GF-D8 (cell line): ENCODE measurements around the gene RNF145.
"Not testable (repeated sequence)": the region's sequence is repeated elsewhere in the genome, so short reads cannot be mapped to it uniquely, and the experiment has no call there.

Source experiments
- DNase-seq: peaks from one replicate; lab custom pipeline; 2025; lab: John Stamatoyannopoulos, UW

RNF145 gene

DNA sequence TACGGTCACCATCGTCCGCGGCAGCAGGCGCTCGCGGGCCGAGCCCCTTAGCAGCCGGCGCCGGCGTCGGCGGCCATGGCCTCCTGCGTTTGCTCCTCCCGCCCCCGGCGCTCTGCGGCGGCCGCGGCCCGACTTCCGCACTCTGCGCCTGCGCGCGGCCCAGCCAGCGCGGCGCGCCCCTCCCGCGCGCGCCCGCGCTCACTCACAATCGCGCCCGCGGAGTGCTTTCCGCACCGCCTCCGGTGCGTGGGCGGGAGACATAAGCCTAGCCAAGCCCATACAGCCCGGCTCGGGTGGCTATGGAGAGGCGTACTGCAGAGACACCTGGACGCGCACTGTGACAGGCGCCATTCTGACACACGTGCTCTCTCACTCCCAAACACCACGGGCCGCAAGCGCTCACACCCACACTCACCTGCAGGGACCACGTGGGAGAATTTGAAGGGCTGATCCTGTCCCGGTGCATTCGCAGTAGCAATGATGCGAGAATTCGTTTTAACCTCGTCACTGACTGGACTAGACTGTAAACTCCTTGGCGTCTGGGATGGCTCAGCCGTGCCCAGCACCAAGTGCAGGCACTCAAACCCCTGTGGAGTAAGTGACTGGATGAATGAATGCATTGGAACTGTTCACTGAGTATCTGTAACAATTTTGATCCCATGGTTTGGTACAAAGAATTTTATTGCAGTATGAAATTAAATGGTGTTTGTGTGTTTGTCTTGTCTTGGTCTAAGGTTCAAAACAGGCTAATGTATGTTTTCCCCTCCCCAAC lies at the start of gene RNF145:
Gene RNF145 (minus strand): TSS at position 116 of the 772 bp plus-strand sequence. CDS start 5,936 bp downstream, outside the sequence.
- peak; percentile 28 for DNase-seq

DNA sequence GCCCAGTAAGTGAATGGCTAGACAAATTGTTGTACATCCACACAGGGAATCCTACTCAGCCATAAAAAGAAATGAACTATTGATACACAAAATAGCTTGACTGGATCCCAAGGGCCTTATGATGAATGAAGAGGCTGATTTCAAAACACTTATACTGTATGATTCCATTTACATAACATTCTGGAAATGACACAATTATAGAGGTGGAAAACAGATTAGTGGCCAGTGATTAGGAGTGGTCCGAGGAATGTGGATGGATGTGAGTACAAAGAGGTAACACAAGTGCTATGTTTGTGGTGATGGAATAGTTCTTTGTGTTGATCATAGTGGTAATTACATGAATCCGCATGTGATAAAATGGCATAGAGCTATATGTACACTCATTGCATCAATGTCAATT lies 49.0 kb upstream of the RNF145 start:
- DNase-seq, result no peak

GRCh38 chr5:159257629-159258283 lies 48.4 kb upstream of the RNF145 start:
- DNase-seq, result no peak

DNA sequence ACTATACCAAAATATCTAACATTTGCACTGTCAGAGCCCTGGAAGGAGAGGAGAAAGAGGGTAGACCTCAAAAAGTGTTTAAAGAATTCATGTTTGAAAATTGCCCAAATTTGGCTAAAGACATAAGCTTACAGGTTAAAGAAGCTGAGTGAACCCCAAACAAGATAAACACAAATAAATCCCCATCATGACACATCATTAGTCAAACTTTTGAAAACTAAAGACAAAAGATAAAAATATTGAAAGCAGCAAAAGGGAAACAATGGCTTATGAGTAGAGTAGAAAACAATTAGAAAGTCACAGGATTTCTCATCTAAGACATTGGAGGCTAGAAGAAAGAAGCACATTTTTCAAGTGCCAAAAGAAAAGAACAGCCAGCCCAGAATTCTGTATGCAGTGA lies 47.7 kb upstream of the RNF145 start:
- no peak for DNase-seq

DNA sequence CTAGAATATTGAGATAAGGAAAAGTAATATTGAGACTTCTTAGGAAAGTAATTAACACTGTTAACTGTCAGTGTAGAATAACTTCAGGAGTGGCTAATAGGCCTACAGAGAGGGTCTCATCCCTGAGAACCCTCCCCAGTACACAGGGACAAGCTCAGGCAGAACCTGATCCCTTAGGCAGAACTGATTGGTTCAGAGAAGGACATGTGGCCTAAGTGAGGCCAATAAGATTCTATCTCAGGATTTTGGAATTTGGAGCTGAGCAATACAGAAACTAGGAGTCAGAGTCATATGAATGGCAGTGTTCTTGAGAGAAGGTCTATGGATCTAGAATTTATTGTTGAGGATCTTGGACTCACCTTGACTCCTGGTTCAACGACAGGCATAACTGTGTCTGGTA lies 42.8 kb upstream of the RNF145 start:
- no peak for DNase-seq

GRCh38 chr5:159249158-159249557 lies 39.8 kb upstream of the RNF145 start:
- DNase-seq, result no peak

GRCh38 chr5:159244890-159245289 lies 35.5 kb upstream of the RNF145 start:
- DNase-seq, result no peak

DNA sequence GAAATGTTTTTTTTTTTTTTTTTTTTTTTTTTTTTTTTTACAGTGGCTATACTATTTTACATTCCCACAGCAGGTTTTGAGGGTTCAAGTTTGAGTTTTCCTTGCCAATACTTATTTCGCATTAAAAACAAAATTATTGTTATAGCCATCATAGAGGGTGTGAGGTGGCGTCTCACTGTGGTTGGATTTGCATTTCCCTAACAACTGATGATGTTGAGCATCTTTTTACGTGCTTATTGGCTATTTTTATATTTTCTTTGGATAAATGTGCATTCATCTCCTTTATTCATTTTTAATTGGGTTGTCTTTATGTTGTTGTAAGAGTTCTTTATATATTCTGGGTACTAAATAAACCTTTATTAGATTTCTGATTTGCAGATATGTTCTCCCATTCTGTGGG lies 34.8 kb upstream of the RNF145 start:
- no peak for DNase-seq

- DNase-seq, result no peak
Observed at GRCh38 chr5:159243385-159243784, 34.0 kb upstream of the RNF145 start.

- DNase-seq, result no peak
Observed at GRCh38 chr5:159242656-159243055, 33.3 kb upstream of the RNF145 start.

- DNase-seq, result no peak
Observed at GRCh38 chr5:159241946-159242552, 32.7 kb upstream of the RNF145 start.

DNA sequence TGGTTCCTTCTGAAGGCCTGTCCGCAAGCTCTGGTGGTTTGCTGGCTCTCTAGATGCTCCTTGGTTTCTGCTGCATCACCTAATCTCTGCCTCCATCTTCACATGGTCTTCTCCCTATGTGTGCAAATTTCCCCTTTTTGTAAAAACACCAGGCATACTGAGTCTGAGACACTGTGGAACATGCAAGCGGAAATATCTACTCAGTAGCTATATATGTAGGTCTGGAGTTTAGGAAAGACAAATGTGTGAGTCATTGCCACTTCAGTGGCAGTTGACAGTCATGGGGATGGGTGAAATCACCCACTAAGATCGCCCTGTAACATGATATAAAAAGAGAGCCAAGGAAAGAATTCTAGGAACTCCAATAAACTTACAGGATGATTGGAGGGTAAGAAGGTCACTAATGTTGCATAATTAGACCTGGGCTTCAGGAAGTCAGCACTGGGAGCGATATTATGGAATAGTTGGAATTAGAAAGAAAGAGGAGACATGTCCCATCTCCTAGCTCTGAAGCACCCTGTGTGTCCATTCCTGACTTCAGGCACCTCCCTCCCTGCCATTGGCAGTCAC lies 31.0 kb upstream of the RNF145 start:
- DNase-seq, result peak; percentile 16

- not testable (repeated sequence) for DNase-seq
Observed at GRCh38 chr5:159235871-159236520, 26.6 kb upstream of the RNF145 start.

- DNase-seq, result no peak
Observed at GRCh38 chr5:159231167-159231566, 21.8 kb upstream of the RNF145 start.

GRCh38 chr5:159230657-159231056 lies 21.3 kb upstream of the RNF145 start:
- DNase-seq, result no peak

DNA sequence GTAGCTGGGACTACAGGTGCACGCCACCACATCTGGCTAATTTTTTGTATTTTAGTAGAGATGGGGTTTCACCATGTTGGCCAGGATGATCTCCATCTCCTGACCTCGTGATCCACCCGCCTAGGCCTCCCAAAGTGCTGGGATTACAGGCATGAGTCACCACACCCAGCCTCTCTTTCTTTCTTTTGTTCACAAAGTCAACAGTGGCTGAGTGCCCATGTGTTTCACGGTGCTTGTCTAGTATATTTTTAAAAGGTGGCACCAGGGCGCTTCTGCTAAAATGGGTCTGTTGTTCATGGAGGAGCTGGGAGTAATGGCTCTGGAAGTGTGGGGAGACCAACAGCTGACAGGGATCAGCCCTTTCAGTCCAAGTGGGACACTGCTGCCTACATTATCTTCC lies 18.7 kb upstream of the RNF145 start:
- not testable (repeated sequence) for DNase-seq

GRCh38 chr5:159227452-159227851 lies 18.1 kb upstream of the RNF145 start:
- DNase-seq, result no peak

DNA sequence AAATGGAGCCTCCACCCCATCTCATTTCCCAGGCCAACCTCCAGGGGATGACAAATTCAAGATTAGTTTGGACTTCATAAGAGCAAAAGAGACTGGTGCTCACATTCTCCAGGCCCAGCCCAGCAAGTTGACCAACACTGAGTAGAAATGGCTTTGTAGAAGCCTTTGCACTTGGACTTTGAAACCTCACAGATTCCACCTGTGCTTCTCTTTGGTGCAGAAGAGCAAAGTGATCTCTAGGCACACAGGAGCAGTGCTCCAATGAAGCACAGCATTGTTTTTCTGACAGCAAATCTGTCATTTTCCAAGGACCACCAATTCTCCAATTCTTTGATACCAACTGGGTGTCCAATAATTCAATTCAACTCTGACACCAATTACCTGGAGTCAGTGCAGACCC lies 17.1 kb upstream of the RNF145 start:
- no peak for DNase-seq

GRCh38 chr5:159224471-159224870 lies 15.1 kb upstream of the RNF145 start:
- DNase-seq, result no peak

GRCh38 chr5:159223469-159223868 lies 14.1 kb upstream of the RNF145 start:
- no peak for DNase-seq

- no peak for DNase-seq
Observed at GRCh38 chr5:159220206-159220605, 10.9 kb upstream of the RNF145 start.

GRCh38 chr5:159218595-159219023 lies 9.3 kb upstream of the RNF145 start:
- no peak for DNase-seq
